ENCODE data around the gene PNRC2.

GRCh38 chr1:23928789-23929188 lies 30.8 kb upstream of the PNRC2 start:
- TF ChIP-seq CTCF (IDR thresholded peaks at IDR 0.05) (no peak), POLR2A (IDR thresholded peaks at IDR 0.05) (no peak)
